H1 (cell line): ENCODE results near the gene PRMT6. TPM values are rescaled to one million over a fixed set of nuclear protein-coding genes. Genes with fewer than 3 reads are reported as not detected.

ENCODE experiments used
- CTCF ChIA-PET: fragments of 300-600 bp; sonication (Branson Sonifier 250); formaldehyde crosslinking; loops from one replicate; lab custom pipeline; 2021; ENCODE audit not compliant: partially characterized antibody; lab: Charles Lee
- POLR2A ChIA-PET: fragments of 300-600 bp; sonication (Branson Sonifier 250); formaldehyde crosslinking; loops from one replicate; lab custom pipeline; 2021; ENCODE audit warnings: inconsistent platforms; ENCODE audit not compliant: partially characterized antibody; lab: Charles Lee
- DNase-seq, 2 experiments: peaks; one replicate each; pipeline versions ENCODE4 v3.0.0 to v3.0.0-alpha.2; 2010 to 2022; ENCODE audit warnings: low spot score in 2 of 2, low read depth in 1 of 2, mixed read lengths in 1 of 2
- FAIRE-seq: peaks from 2 replicates; lab custom pipeline; 2011; peaks lifted over from hg19 to GRCh38; lab: Jason Lieb, UNC
- H2AFZ ChIP-seq: 2 replicates; pipeline ENCODE4 v1.8.1; 2012; ENCODE audit warnings: low read length, inconsistent platforms
- H2AK5ac ChIP-seq: 2 replicates; pipeline ENCODE4 v1.6.1; 2013; ENCODE audit warnings: low read depth, low read length
- H2BK120ac ChIP-seq: replicated peaks from 2 replicates; pipeline ENCODE3; 2013; ENCODE audit warnings: low read depth, low read length, inconsistent platforms
- H2BK12ac ChIP-seq: 2 replicates; pipeline ENCODE4 v1.6.1; 2013; ENCODE audit warnings: low read depth, low read length
- H2BK15ac ChIP-seq: 2 replicates; pipeline ENCODE4 v1.6.1; 2013; ENCODE audit warnings: low read length
- H2BK20ac ChIP-seq: 2 replicates; pipeline ENCODE4 v1.6.1; 2013; ENCODE audit warnings: low read length
- H2BK5ac ChIP-seq: 2 replicates; pipeline ENCODE4 v1.6.1; 2013; ENCODE audit warnings: low read depth, low read length
- H3K14ac ChIP-seq: 2 replicates; pipeline ENCODE4 v1.6.1; 2013; ENCODE audit warnings: inconsistent platforms; ENCODE audit not compliant: insufficient read length
- H3K18ac ChIP-seq: 2 replicates; pipeline ENCODE4 v1.6.1; 2013; ENCODE audit warnings: low read length; ENCODE audit errors: extremely low read depth
- H3K23ac ChIP-seq: 2 replicates; pipeline ENCODE4 v1.6.1; 2013; ENCODE audit warnings: inconsistent platforms; ENCODE audit not compliant: insufficient read length
- H3K23me2 ChIP-seq: 2 replicates; pipeline ENCODE4 v1.6.1; 2013; ENCODE audit warnings: low read depth, low read length
- H3K27ac ChIP-seq: 2 replicates; pipeline ENCODE4 v1.6.1; 2011; ENCODE audit warnings: low read depth, low read length, inconsistent platforms
- H3K27me3 ChIP-seq, 4 experiments: replicated peaks in 1 of 4; 1 replicate in 1 of 4; 2 replicates in 3 of 4; pipeline versions ENCODE4 v1.6.1 to v1.8.1; 2011 to 2013; ENCODE audit warnings: low read length in 3 of 4, mild to moderate bottlenecking in 3 of 4, inconsistent platforms in 2 of 4, mixed read lengths in 2 of 4, moderate library complexity in 1 of 4; ENCODE audit not compliant: control insufficient read depth in 3 of 4, insufficient read depth in 3 of 4; ENCODE audit errors: extremely low read depth in 1 of 4
- H3K36me3 ChIP-seq, 4 experiments: 2 replicates each; pipeline versions ENCODE4 v1.6.1 to v1.8.1; 2011 to 2013; ENCODE audit warnings: mild to moderate bottlenecking in 4 of 4, low read length in 3 of 4, moderate library complexity in 2 of 4, control low read depth in 1 of 4, inconsistent platforms in 1 of 4; ENCODE audit not compliant: insufficient read depth in 4 of 4, control insufficient read depth in 2 of 4
- H3K4ac ChIP-seq: replicated peaks from 2 replicates; pipeline ENCODE3; 2013; ENCODE audit warnings: low read length, low read depth, mixed read lengths, inconsistent platforms; ENCODE audit not compliant: insufficient read length
- H3K4me1 ChIP-seq, 4 experiments: replicated peaks in 1 of 4; 1 replicate in 1 of 4; 2 replicates in 3 of 4; pipeline versions ENCODE4 v1.6.1 to v1.8.1; 2011 to 2013; ENCODE audit warnings: low read length in 3 of 4, inconsistent platforms in 2 of 4, mixed read lengths in 1 of 4; ENCODE audit not compliant: insufficient read depth in 4 of 4, control insufficient read depth in 3 of 4
- H3K4me2 ChIP-seq, 2 experiments: 2 replicates each; pipeline versions ENCODE4 v1.6.1 to v1.8.1; 2011 to 2013; ENCODE audit warnings: low read depth in 2 of 2, low read length in 2 of 2, control low read depth in 1 of 2, inconsistent platforms in 1 of 2, mild to moderate bottlenecking in 1 of 2; ENCODE audit not compliant: insufficient read depth in 1 of 2
- H3K4me3 ChIP-seq, 4 experiments: fragments of 200-600, 300-600 bp in 1 of 4; sonication (generic), shearing (Covaris generic), sonication (Bioruptor Twin) in 1 of 4; 2 replicates each; pipeline versions ENCODE4 v1.5.1 to v1.8.1; 2011 to 2016; ENCODE audit warnings: low read length in 4 of 4, low read depth in 3 of 4, control low read depth in 2 of 4, inconsistent platforms in 2 of 4, mild to moderate bottlenecking in 2 of 4, mixed read lengths in 1 of 4, moderate library complexity in 1 of 4; ENCODE audit not compliant: insufficient read depth in 2 of 4; ENCODE audit errors: extremely low read depth in 1 of 4
- H3K56ac ChIP-seq: replicated peaks from 2 replicates; pipeline ENCODE3; 2013; ENCODE audit warnings: low read depth, mild to moderate bottlenecking, mixed read lengths, low read length, inconsistent platforms; ENCODE audit not compliant: insufficient read length
- H3K79me1 ChIP-seq: 2 replicates; pipeline ENCODE4 v1.6.1; 2013; ENCODE audit warnings: low read depth, low read length, control low read depth
- H3K79me2 ChIP-seq, 2 experiments: 2 replicates each; pipeline versions ENCODE4 v1.6.1 to v1.8.1; 2012 to 2013; ENCODE audit warnings: low read length in 2 of 2, mild to moderate bottlenecking in 2 of 2, inconsistent platforms in 1 of 2; ENCODE audit not compliant: insufficient read depth in 2 of 2, control insufficient read depth in 1 of 2
- H3K9ac ChIP-seq, 4 experiments: replicated peaks in 1 of 4; 1 replicate in 1 of 4; 2 replicates in 3 of 4; pipeline versions ENCODE4 v1.6.1 to v1.8.1; 2011 to 2013; ENCODE audit warnings: low read depth in 3 of 4, low read length in 3 of 4, control low read depth in 2 of 4, mild to moderate bottlenecking in 2 of 4, moderate library complexity in 2 of 4, inconsistent platforms in 1 of 4; ENCODE audit errors: extremely low read depth in 1 of 4
- H3K9me3 ChIP-seq, 2 experiments: 2 replicates each; pipeline versions ENCODE4 v1.6.1 to v1.8.1; 2012 to 2013; ENCODE audit warnings: mild to moderate bottlenecking in 2 of 2, moderate library complexity in 2 of 2, control low read depth in 1 of 2, inconsistent platforms in 1 of 2, low read depth in 1 of 2, low read length in 1 of 2, mixed read lengths in 1 of 2; ENCODE audit not compliant: insufficient read depth in 2 of 2
- H4K20me1 ChIP-seq, 2 experiments: replicated peaks in 1 of 2; 2 replicates each; pipeline versions ENCODE3 to v1.8.1; 2011 to 2013; ENCODE audit warnings: inconsistent platforms in 2 of 2, low read length in 2 of 2, mild to moderate bottlenecking in 1 of 2; ENCODE audit not compliant: insufficient read depth in 2 of 2, control insufficient read depth in 1 of 2
- H4K5ac ChIP-seq: 2 replicates; pipeline ENCODE4 v1.6.1; 2013; ENCODE audit warnings: low read length, low read depth, mixed read lengths, inconsistent platforms; ENCODE audit not compliant: insufficient read length
- H4K8ac ChIP-seq: 2 replicates; pipeline ENCODE4 v1.8.0; 2013; ENCODE audit warnings: mild to moderate bottlenecking, moderate library complexity, low read length, inconsistent platforms; ENCODE audit not compliant: insufficient read depth; ENCODE audit errors: extremely low read depth
- H4K91ac ChIP-seq: replicated peaks from 2 replicates; pipeline ENCODE3; 2013; ENCODE audit warnings: low read length, mixed read lengths, inconsistent platforms; ENCODE audit not compliant: insufficient read length
- CREB1 ChIP-seq: IDR thresholded peaks from 2 replicates; pipeline ENCODE4 v1.6.1; 2012; ENCODE audit warnings: inconsistent platforms
- ZNF274 ChIP-seq: IDR thresholded peaks from 2 replicates; pipeline ENCODE4 v1.7.0; 2012; ENCODE audit warnings: low read length, borderline replicate concordance; ENCODE audit errors: extremely low read depth
- polyA plus RNA-seq, 7 experiments: library from polyadenylated mRNA; depleted of rRNA in 3 of 7; stranded (reverse) in 5 of 7; unstranded in 2 of 7; fragments of >200 nt in 5 of 7; fragments of 200-250 nt in 2 of 7; gene quantifications; 1 replicate in 5 of 7; 2 replicates in 1 of 7; 4 replicates in 1 of 7; pipeline versions ENCODE4 v1.2.1 to v1.2.3, GENCODE V29; 2011 to 2013; ENCODE audit warnings: missing spikeins in 2 of 7, mixed read lengths in 2 of 7
- total RNA-seq: library from RNA; stranded (reverse); fragmentation: NEBNext Ultra II Directional; extraction: Animal tissue kit (Norgen Biotek cat#: 25700); gene quantifications from 2 replicates; pipeline ENCODE4 v1.2.1, GENCODE V29; 2021
- TF ChIP-seq, protein P1 (sequence below): IDR thresholded peaks from 2 replicates; pipeline ENCODE4 v1.6.1; 2012; ENCODE audit warnings: low read length, inconsistent platforms

PRMT6 gene
- total and polyA plus RNA-seq, 2 of the 8 experiments (the other 6 are each of a cell fraction or from before 2014, with no cell fraction given): 23.6 to 38.2 TPM

DNA sequence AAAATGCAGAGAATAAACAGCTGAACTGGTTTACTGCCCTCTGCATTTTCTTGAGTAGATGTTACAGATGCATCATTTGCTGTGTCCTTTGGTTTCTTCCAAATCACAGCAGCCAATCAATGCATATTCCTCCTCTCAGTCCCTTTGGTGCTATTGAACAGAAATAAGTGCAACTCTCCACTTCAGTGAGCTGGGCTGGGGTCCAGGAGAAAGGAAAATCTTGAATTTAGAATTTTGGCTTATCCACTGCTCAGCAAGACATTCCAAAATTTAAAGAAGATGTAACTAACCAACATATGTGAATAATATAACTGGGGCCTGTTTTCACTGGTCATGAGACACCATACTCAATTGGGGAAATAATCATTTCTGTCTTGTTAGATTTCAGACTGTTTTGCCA lies 39.2 kb downstream of the PRMT6 start:
- CTCF ChIA-PET: no interaction called here
- Histone ChIP-seq H3K79me2 (no peaks in the 10 kb centered on the region), H3K23ac (no peak overlapping the region), H3K4me3 (no peak overlapping the region), H4K91ac (no peak overlapping the region), H2BK120ac (no peak overlapping the region), H3K4me2 (no peak overlapping the region), H2BK20ac (no peak overlapping the region), H4K20me1 (no peaks in the 10 kb centered on the region), H2BK15ac (no peak overlapping the region), H3K9me3 (no peaks in the 10 kb centered on the region), H3K79me1 (no peaks in the 10 kb centered on the region), H3K18ac (no peak overlapping the region), H2AFZ (no peak overlapping the region), H2AK5ac (no peak overlapping the region), H2BK5ac (no peak overlapping the region), H3K4ac (no peak overlapping the region)
- DNase-seq: no peak
- TF ChIP-seq, protein P1, sequence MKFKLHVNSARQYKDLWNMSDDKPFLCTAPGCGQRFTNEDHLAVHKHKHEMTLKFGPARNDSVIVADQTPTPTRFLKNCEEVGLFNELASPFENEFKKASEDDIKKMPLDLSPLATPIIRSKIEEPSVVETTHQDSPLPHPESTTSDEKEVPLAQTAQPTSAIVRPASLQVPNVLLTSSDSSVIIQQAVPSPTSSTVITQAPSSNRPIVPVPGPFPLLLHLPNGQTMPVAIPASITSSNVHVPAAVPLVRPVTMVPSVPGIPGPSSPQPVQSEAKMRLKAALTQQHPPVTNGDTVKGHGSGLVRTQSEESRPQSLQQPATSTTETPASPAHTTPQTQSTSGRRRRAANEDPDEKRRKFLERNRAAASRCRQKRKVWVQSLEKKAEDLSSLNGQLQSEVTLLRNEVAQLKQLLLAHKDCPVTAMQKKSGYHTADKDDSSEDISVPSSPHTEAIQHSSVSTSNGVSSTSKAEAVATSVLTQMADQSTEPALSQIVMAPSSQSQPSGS: no peak
- TF ChIP-seq CREB1 (no peak), ZNF274 (no peak)
- TF ChIP-seq, all 59 proteins: peak for 0
- H4K8ac ChIP-seq: no peak overlapping the region
- H4K5ac ChIP-seq: no peak overlapping the region
- no peak for FAIRE-seq
- H3K23me2 ChIP-seq: no peaks in the 10 kb centered on the region
- no peak overlapping the region for H3K14ac ChIP-seq
- H3K56ac ChIP-seq: no peak overlapping the region
- no peak overlapping the region for H3K27ac ChIP-seq
- POLR2A ChIA-PET: no interaction called here
- no peak overlapping the region for H2BK12ac ChIP-seq
- no peaks in the 10 kb centered on the region for H3K27me3 ChIP-seq
- no peaks in the 10 kb centered on the region for H3K4me1 ChIP-seq
- no peaks in the 10 kb centered on the region for H3K36me3 ChIP-seq
- H3K9ac ChIP-seq: no peak overlapping the region
